Uterus (tissue), 4 donors: Measurements from ENCODE around the gene RASL12. TPM values are rescaled to one million over a fixed set of nuclear protein-coding genes. Genes with fewer than 3 reads are reported as not detected.
"Not testable (repeated sequence)": the region's sequence is repeated elsewhere in the genome, so short reads cannot be mapped to it uniquely, and the experiment has no call there.

ENCODE experiments used
- DNase-seq, 2 donors: peaks; one replicate each; pipeline ENCODE4 v3.0.0-alpha.2; 2019 to 2020
- H3K27ac ChIP-seq, 2 donors: fragments of 200-600 bp; sonication (generic); 1 replicate in 1 of 2; 2 replicates in 1 of 2; pipeline ENCODE4 v1.5.1; 2016 to 2018
- H3K27me3 ChIP-seq, 2 donors: fragments of 200-600 bp; sonication (generic); one replicate each; pipeline ENCODE4 v1.5.1; 2018 to 2019; ENCODE audit warnings: control low read depth in 1 of 2
- H3K36me3 ChIP-seq, 2 donors: fragments of 200-600 bp; sonication (generic); one replicate each; pipeline ENCODE4 v1.5.1; 2019; ENCODE audit warnings: control low read depth in 1 of 2
- H3K4me1 ChIP-seq, 2 donors: fragments of 200-600 bp; sonication (generic); one replicate each; pipeline ENCODE4 v1.5.1; 2018 to 2019; ENCODE audit warnings: control low read depth in 1 of 2
- H3K4me3 ChIP-seq, 2 donors: fragments of 200-600 bp; sonication (generic); 1 replicate in 1 of 2; 2 replicates in 1 of 2; pipeline ENCODE4 v1.5.1; 2018 to 2019; ENCODE audit warnings: mild to moderate bottlenecking in 1 of 2
- H3K9me3 ChIP-seq, 2 donors: fragments of 200-600 bp; sonication (generic); one replicate each; pipeline ENCODE4 v1.5.1; 2019; ENCODE audit warnings: control low read depth in 1 of 2
- CTCF ChIP-seq, 4 experiments: fragments of 200-600 bp in 2 of 4; fragments of 450-650 bp in 2 of 4; sonication (generic) in 2 of 4; IDR thresholded peaks; one replicate each; pipeline ENCODE4 v1.5.1; 2016 to 2019; ENCODE audit warnings: antibody characterized with exemption in 4 of 4, mild to moderate bottlenecking in 2 of 4, moderate library complexity in 1 of 4
- POLR2A ChIP-seq, 2 donors: fragments of 450-650 bp; IDR thresholded peaks; one replicate each; pipeline ENCODE4 v1.6.1; 2016; ENCODE audit warnings: antibody characterized with exemption in 2 of 2, mild to moderate bottlenecking in 1 of 2, moderate library complexity in 1 of 2
- intact Hi-C: fragments of 100-400 bp; cut with DNase I; formaldehyde crosslinking; loops from one replicate; pipeline ENCODE4 v1.15.1; 2023; ENCODE audit warnings: low total_unique reads
- total RNA-seq, 4 donors: library from RNA; depleted of rRNA in 3 of 4; stranded (reverse); fragments of >200 nt in 3 of 4; gene quantifications; one replicate each; pipeline versions ENCODE4 v1.1.0 to v1.2.4, GENCODE V29; 2014 to 2023
- donor health status: DM: yes; HTN: yes; CAD: no.

The RASL12 gene
- total RNA-seq, 4 donors from 2014 or later = 65.3 to 116 (median 76.6) TPM

GRCh38 chr15:65051266-65051665, 16.5 kb downstream of the RASL12 start:
- peaks cover 3 to 21% of the 10 kb centered on the region in 2 donors for H3K4me1 ChIP-seq
- H3K36me3 ChIP-seq = no peaks in the 10 kb centered on the region
- H3K27ac ChIP-seq = no peak overlapping the region

GRCh38 chr15:65050270-65050669, 17.5 kb downstream of the RASL12 start:
- intact Hi-C loops = loop anchor here (5.0 kb wide), 1 partner anchor 52 kb away; no protein-coding TSS in a partner anchor
- H3K27ac ChIP-seq = peak overlapping the region in 1 of 2 donors; percentile 1
- no peaks in the 10 kb centered on the region for H3K27me3 ChIP-seq
- H3K36me3 ChIP-seq = no peaks in the 10 kb centered on the region
- TF ChIP-seq POLR2A (IDR thresholded peaks at IDR 0.05) (no peak), CTCF (IDR thresholded peaks at IDR 0.05) (no peak)
- DNase-seq = no peak
- no peaks in the 10 kb centered on the region for H3K9me3 ChIP-seq
- no peak overlapping the region for H3K4me3 ChIP-seq
- peaks cover 3 to 20% of the 10 kb centered on the region in 2 donors for H3K4me1 ChIP-seq

More at GRCh38 chr15:65051266-65051665, 16.5 kb downstream of the RASL12 start:
- Histone ChIP-seq H3K4me3 (no peak overlapping the region), H3K27me3 (no peaks in the 10 kb centered on the region), H3K9me3 (no peaks in the 10 kb centered on the region)
- intact Hi-C loops = loop anchor here (5.0 kb wide), 1 partner anchor 51 kb away; no protein-coding TSS in a partner anchor
- DNase-seq = no peak
- TF ChIP-seq POLR2A (IDR thresholded peaks at IDR 0.05) = no peak

- H3K4me3 ChIP-seq = no peak overlapping the region
- peak; percentile 84 to 90 for DNase-seq
- no peaks in the 10 kb centered on the region for H3K9me3 ChIP-seq
- peaks cover 0 to 11% of the 10 kb centered on the region in 2 donors for H3K4me1 ChIP-seq
- peak overlapping the region in 1 of 2 donors; percentile 1 for H3K27ac ChIP-seq
- no peaks in the 10 kb centered on the region for H3K36me3 ChIP-seq
- no peak for TF ChIP-seq POLR2A (IDR thresholded peaks at IDR 0.05)
- no peak for TF ChIP-seq CTCF (IDR thresholded peaks at IDR 0.05)
- intact Hi-C loops = no loop called here
- no peaks in the 10 kb centered on the region for H3K27me3 ChIP-seq
These were observed 18.4 kb downstream of the RASL12 start for GRCh38 chr15:65049418-65049840.

GRCh38 chr15:65048241-65048640, 19.6 kb downstream of the RASL12 start:
- Histone ChIP-seq H3K4me1 (peaks cover 0 to 10% of the 10 kb centered on the region in 2 donors), H3K27ac (no peak overlapping the region), H3K9me3 (no peaks in the 10 kb centered on the region), H3K36me3 (no peaks in the 10 kb centered on the region), H3K27me3 (no peaks in the 10 kb centered on the region), H3K4me3 (no peak overlapping the region)
- intact Hi-C loops = no loop called here
- TF ChIP-seq CTCF (IDR thresholded peaks at IDR 0.05) (no peak), POLR2A (IDR thresholded peaks at IDR 0.05) (no peak)
- DNase-seq = no peak

GRCh38 chr15:65044724-65045481, 22.9 kb downstream of the RASL12 start, which contains the start of gene SLC51B:
Gene SLC51B (plus strand): TSS chr15:65045387. CDS start chr15:65050005, 4,618 bp downstream.
- Histone ChIP-seq H3K9me3 (no peaks in the 10 kb centered on the region), H3K36me3 (no peaks in the 10 kb centered on the region), H3K4me1 (peaks cover 0 to 10% of the 10 kb centered on the region in 2 donors), H3K4me3 (no peak within 1 kb of the TSS), H3K27ac (no peak within 1 kb of the TSS), H3K27me3 (no peaks in the 10 kb centered on the region)
- intact Hi-C loops = no loop called here
- DNase-seq = no peak
- TF ChIP-seq POLR2A (IDR thresholded peaks at IDR 0.05) = no peak
- TF ChIP-seq CTCF (IDR thresholded peaks at IDR 0.05) = no peak

- H3K27me3 ChIP-seq, H3K4me1 ChIP-seq, H3K27ac ChIP-seq, H3K9me3 ChIP-seq, intact Hi-C loops, DNase-seq, H3K36me3 ChIP-seq, H3K4me3 ChIP-seq: not testable (repeated sequence)
These were observed 23.6 kb downstream of the RASL12 start for GRCh38 chr15:65044218-65044617.
